ENCODE measurements around the gene CCDC126. TPM values are rescaled to one million over a fixed set of nuclear protein-coding genes. Genes with fewer than 3 reads are reported as not detected.

CCDC126 gene
- total RNA-seq, 4 donors from 2014 or later, result 6.3 to 13.7 (median 7.6) TPM

DNA sequence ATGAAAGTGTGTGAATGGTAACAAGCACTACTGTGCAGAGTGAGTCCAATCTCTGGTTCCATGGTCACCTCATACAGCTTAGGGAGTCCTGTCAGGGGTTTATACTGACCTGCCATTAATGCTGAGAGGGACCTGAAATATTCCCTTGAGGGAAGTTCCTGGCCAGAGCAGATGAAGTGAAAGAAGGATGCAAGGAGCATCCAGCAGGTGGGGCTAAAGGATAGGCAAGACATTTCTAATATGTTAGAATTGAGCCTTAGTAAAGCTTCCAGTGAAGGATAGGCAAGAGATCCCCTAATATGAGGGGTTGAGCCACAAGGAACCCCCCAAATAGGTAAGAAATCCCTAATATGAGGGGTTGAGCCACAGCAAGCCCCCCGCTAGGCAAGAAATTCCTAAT lies 57.3 kb downstream of the CCDC126 start:
- no peak for DNase-seq
- TF ChIP-seq, protein P1, sequence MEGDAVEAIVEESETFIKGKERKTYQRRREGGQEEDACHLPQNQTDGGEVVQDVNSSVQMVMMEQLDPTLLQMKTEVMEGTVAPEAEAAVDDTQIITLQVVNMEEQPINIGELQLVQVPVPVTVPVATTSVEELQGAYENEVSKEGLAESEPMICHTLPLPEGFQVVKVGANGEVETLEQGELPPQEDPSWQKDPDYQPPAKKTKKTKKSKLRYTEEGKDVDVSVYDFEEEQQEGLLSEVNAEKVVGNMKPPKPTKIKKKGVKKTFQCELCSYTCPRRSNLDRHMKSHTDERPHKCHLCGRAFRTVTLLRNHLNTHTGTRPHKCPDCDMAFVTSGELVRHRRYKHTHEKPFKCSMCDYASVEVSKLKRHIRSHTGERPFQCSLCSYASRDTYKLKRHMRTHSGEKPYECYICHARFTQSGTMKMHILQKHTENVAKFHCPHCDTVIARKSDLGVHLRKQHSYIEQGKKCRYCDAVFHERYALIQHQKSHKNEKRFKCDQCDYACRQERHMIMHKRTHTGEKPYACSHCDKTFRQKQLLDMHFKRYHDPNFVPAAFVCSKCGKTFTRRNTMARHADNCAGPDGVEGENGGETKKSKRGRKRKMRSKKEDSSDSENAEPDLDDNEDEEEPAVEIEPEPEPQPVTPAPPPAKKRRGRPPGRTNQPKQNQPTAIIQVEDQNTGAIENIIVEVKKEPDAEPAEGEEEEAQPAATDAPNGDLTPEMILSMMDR (IDR thresholded peaks at IDR 0.05), result peak in 2 of 6 experiments; percentile 9 to 36
- TF ChIP-seq POLR2A (IDR thresholded peaks at IDR 0.05), result no peak
- Histone ChIP-seq H3K27ac (no peak overlapping the region), H3K36me3 (no peaks in the 10 kb centered on the region), H3K9me3 (peaks cover 0 to 40% (median 33%) of the 10 kb centered on the region in 3 donors), H3K4me1 (no peaks in the 10 kb centered on the region), H3K4me3 (no peak overlapping the region), H3K27me3 (no peaks in the 10 kb centered on the region)
- 0% methylated on average over 1 of the region's 1 CpG for WGBS, 2 donors
- intact Hi-C loops (cut with DNase I), result no loop called here

- Histone ChIP-seq H3K4me1 (no peaks in the 10 kb centered on the region), H3K27me3 (no peaks in the 10 kb centered on the region), H3K9me3 (peaks cover 0 to 47% (median 33%) of the 10 kb centered on the region in 3 donors), H3K36me3 (no peaks in the 10 kb centered on the region), H3K27ac (no peak overlapping the region), H3K4me3 (no peak overlapping the region)
- TF ChIP-seq, protein P1 (IDR thresholded peaks at IDR 0.05), result no peak
- TF ChIP-seq POLR2A (IDR thresholded peaks at IDR 0.05), result no peak
- DNase-seq, result no peak
- intact Hi-C loops (cut with DNase I), result no loop called here
- WGBS, 2 donors, result 95 to 97% methylated on average over 15 to 21 of the region's 22 CpGs
Observed at GRCh38 chr7:23655433-23655832, 58.3 kb downstream of the CCDC126 start.

DNA sequence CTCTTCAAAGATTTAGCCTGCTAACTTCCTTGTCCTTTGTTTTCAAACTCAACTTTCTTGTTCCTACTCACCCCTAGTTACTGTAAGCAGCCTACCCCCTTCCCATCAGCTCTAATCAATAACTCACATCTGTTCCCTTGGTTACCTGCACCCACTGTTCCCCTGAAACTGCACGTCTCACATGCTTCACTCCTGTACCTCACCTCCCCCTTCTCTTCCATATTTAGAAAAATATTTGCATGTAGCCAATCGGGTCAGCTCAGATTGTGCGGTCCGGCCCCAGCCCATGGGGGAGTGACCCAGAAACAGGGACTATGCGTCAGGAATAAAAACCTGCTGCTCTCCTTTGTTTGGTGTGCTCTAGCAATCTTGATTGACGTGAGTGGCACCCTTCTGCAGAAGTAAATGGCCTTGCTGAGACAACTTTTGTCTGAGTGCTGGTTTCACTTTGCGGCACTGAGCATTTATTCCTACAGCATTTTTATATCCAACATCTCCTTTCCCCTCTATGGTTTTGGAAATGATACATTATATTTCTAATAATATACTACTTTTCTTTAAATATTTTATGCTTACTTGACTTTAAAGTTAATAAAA lies 61.7 kb downstream of the CCDC126 start:
- Histone ChIP-seq H3K27me3 (no peaks in the 10 kb centered on the region), H3K9me3 (peaks cover 0 to 31% (median 23%) of the 10 kb centered on the region in 3 donors), H3K27ac (no peak overlapping the region), H3K4me1 (no peaks in the 10 kb centered on the region), H3K4me3 (no peak overlapping the region), H3K36me3 (no peaks in the 10 kb centered on the region)
- DNase-seq, result no peak
- intact Hi-C loops (cut with DNase I), result no loop called here
- TF ChIP-seq POLR2A (IDR thresholded peaks at IDR 0.05), result no peak
- TF ChIP-seq, protein P1 (IDR thresholded peaks at IDR 0.05), result no peak
- 74 to 78% methylated on average over 7 of the region's 7 CpGs for WGBS, 2 donors

DNA sequence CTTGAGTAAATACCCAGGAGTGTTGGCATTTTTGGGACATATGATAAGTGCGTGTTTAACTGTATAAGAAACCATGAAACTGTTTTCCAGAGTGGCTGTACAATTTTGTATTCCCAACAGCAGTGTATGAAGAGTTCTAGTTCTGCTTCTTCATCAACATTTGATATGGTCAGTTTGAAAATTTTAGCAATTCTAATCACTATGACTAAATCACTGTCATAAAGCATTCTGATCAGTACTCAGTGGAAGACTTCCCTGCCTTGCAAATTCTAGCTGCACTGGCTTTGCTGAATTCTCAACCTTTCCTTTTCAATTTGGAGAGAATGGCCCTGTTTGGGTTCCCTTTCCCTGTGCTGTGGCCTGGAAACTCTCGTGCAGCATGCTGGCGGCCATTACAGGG lies 64.2 kb downstream of the CCDC126 start:
- DNase-seq, result no peak
- no peak overlapping the region for H3K27ac ChIP-seq
- TF ChIP-seq, protein P1 (IDR thresholded peaks at IDR 0.05), result no peak
- no peak for TF ChIP-seq POLR2A (IDR thresholded peaks at IDR 0.05)
- H3K36me3 ChIP-seq, result no peaks in the 10 kb centered on the region
- WGBS, 2 donors, result 81 to 86% methylated on average over 3 of the region's 3 CpGs
- H3K4me1 ChIP-seq, result no peaks in the 10 kb centered on the region
- peaks cover 0 to 18% (median 13%) of the 10 kb centered on the region in 3 donors for H3K9me3 ChIP-seq
- no peak overlapping the region for H3K4me3 ChIP-seq
- intact Hi-C loops (cut with DNase I), result no loop called here
- H3K27me3 ChIP-seq, result no peaks in the 10 kb centered on the region

- peaks cover 0 to 18% (median 13%) of the 10 kb centered on the region in 3 donors for H3K9me3 ChIP-seq
- intact Hi-C loops (cut with DNase I), result no loop called here
- no peaks in the 10 kb centered on the region for H3K4me1 ChIP-seq
- 66 to 78% methylated on average over 6 to 8 of the region's 8 CpGs for WGBS, 2 donors
- no peak for DNase-seq
- no peak overlapping the region for H3K27ac ChIP-seq
- H3K27me3 ChIP-seq, result no peaks in the 10 kb centered on the region
- no peak for TF ChIP-seq POLR2A (IDR thresholded peaks at IDR 0.05)
- TF ChIP-seq, protein P1 (IDR thresholded peaks at IDR 0.05), result no peak
- H3K36me3 ChIP-seq, result no peaks in the 10 kb centered on the region
- H3K4me3 ChIP-seq, result no peak overlapping the region
Observed at GRCh38 chr7:23662124-23662983, 65.2 kb downstream of the CCDC126 start.
